Renal cortex interstitium (tissue), 3 donors: ENCODE results near the gene MARCHF3. TPM values are rescaled to one million over a fixed set of nuclear protein-coding genes. Genes with fewer than 3 reads are reported as not detected.

Experiments
- polyA plus RNA-seq, 3 donors: library from polyadenylated mRNA; unstranded; fragments of 120-200 nt; gene quantifications; one replicate each; pipeline ENCODE4 v1.2.1, GENCODE V29; 2013; ENCODE audit not compliant: insufficient read length in 3 of 3

Gene MARCHF3
- polyA plus RNA-seq, 3 donors = 6.3 to 7.9 (median 7.5) TPM

Other genes with a start within 250 kb of the MARCHF3 start
- 10 to 100 TPM; 11.1 to 15.4 (median 13.5) TPM for gene C5orf63, start 42.9 kb upstream of the MARCHF3 start, polyA plus RNA-seq